ENCODE measurements around the gene FN3K. TPM values are rescaled to one million over a fixed set of nuclear protein-coding genes. Genes with fewer than 3 reads are reported as not detected.

The FN3K gene
- 10 to 100 TPM; 13.3 to 45.5 (median 18.7) TPM for total RNA-seq

GRCh38 chr17:82734987-82735866, at the start of gene FN3K:
TSS of gene FN3K (plus strand) at chr17:82735615. CDS start at chr17:82735637, 22 bp downstream.
- peak; percentile 31 to 57 for DNase-seq (ENCODE audit: low spot score in 2 of 2)

GRCh38 chr17:82686366-82687324, 48.8 kb upstream of the FN3K start:
- H3K27me3 ChIP-seq, result no peaks in the 10 kb centered on the region
- H3K36me3 ChIP-seq, result peaks cover 0 to 7% (median 0%) of the 10 kb centered on the region in 3 donors
- H3K4me1 ChIP-seq, result peaks cover 0 to 13% (median 5%) of the 10 kb centered on the region in 4 donors
- no peak overlapping the region for H3K4me3 ChIP-seq
- H3K9me3 ChIP-seq, result peaks cover 0 to 8% (median under 1%) of the 10 kb centered on the region in 4 donors
- H3K27ac ChIP-seq, result peak overlapping the region; percentile 32 to 75 (median 68)
- DNase-seq (ENCODE audit: low spot score in 2 of 2), result no peak
- WGBS, 2 donors, result 73 to 77% methylated on average over 19 of the region's 19 CpGs
- TF ChIP-seq POLR2A (IDR thresholded peaks at IDR 0.05), result no peak
- no peak for TF ChIP-seq CTCF (IDR thresholded peaks at IDR 0.05)
- no peak for TF ChIP-seq EP300 (IDR thresholded peaks at IDR 0.05)

More at GRCh38 chr17:82734987-82735866, at the start of gene FN3K:
- Histone ChIP-seq H3K9me3 (peaks cover 0 to 8% (median 0%) of the 10 kb centered on the region in 4 donors), H3K36me3 (peaks cover 0 to 54% (median 5%) of the 10 kb centered on the region in 3 donors), H3K27ac (peak within 1 kb of the TSS; percentile 88 to 96 (median 92)), H3K27me3 (no peaks in the 10 kb centered on the region), H3K4me3 (peak within 1 kb of the TSS; percentile 68 to 90 (median 78)), H3K4me1 (peaks cover 0 to 39% (median 17%) of the 10 kb centered on the region in 4 donors)
- 10 to 13% methylated on average over 9 to 30 of the region's 101 CpGs for WGBS, 2 donors
- peak in 1 of 2 donors; percentile 70 for TF ChIP-seq POLR2A (IDR thresholded peaks at IDR 0.05)
- TF ChIP-seq CTCF (IDR thresholded peaks at IDR 0.05), result no peak
- TF ChIP-seq EP300 (IDR thresholded peaks at IDR 0.05), result peak; percentile 81 to 97

GRCh38 chr17:82687375-82687861, 48.0 kb upstream of the FN3K start:
- H3K4me1 ChIP-seq, result peaks cover 0 to 13% (median 7%) of the 10 kb centered on the region in 4 donors
- peaks cover 0 to 4% (median 0%) of the 10 kb centered on the region in 3 donors for H3K36me3 ChIP-seq
- H3K27me3 ChIP-seq, result no peaks in the 10 kb centered on the region
- peaks cover 0 to under 1% (median 0%) of the 10 kb centered on the region in 4 donors for H3K9me3 ChIP-seq
- H3K4me3 ChIP-seq, result no peak overlapping the region
- peak overlapping the region; percentile 32 to 75 (median 68) for H3K27ac ChIP-seq
- DNase-seq (ENCODE audit: low spot score in 2 of 2), result no peak
- WGBS, 2 donors, result 42 to 55% methylated on average over 8 to 10 of the region's 10 CpGs
- no peak for TF ChIP-seq POLR2A (IDR thresholded peaks at IDR 0.05)
- TF ChIP-seq EP300 (IDR thresholded peaks at IDR 0.05), result no peak
- no peak for TF ChIP-seq CTCF (IDR thresholded peaks at IDR 0.05)

GRCh38 chr17:82687871-82688270, 47.5 kb upstream of the FN3K start:
- H3K27ac ChIP-seq, result peak overlapping the region in 3 of 4 donors; percentile 19 to 75 (median 69)
- DNase-seq (ENCODE audit: low spot score in 2 of 2), result no peak
- no peak overlapping the region for H3K4me3 ChIP-seq
- peaks cover 0 to 4% (median 0%) of the 10 kb centered on the region in 3 donors for H3K36me3 ChIP-seq
- H3K4me1 ChIP-seq, result peaks cover 0 to 13% (median 7%) of the 10 kb centered on the region in 4 donors
- 85 to 94% methylated on average over 7 to 9 of the region's 9 CpGs for WGBS, 2 donors
- H3K9me3 ChIP-seq, result no peaks in the 10 kb centered on the region
- H3K27me3 ChIP-seq, result no peaks in the 10 kb centered on the region
- TF ChIP-seq POLR2A (IDR thresholded peaks at IDR 0.05), result no peak
- no peak for TF ChIP-seq CTCF (IDR thresholded peaks at IDR 0.05)
- no peak for TF ChIP-seq EP300 (IDR thresholded peaks at IDR 0.05)

Data from tibial nerve (tissue), 4 donors.